ENCODE measurements around the gene ABCC8. TPM values are rescaled to one million over a fixed set of nuclear protein-coding genes. Genes with fewer than 3 reads are reported as not detected.

The ABCC8 gene
- total and polyA plus RNA-seq, 10 of the 15 experiments (the other 5 are each of a cell fraction or from before 2014, with no cell fraction given), result not detected

DNA sequence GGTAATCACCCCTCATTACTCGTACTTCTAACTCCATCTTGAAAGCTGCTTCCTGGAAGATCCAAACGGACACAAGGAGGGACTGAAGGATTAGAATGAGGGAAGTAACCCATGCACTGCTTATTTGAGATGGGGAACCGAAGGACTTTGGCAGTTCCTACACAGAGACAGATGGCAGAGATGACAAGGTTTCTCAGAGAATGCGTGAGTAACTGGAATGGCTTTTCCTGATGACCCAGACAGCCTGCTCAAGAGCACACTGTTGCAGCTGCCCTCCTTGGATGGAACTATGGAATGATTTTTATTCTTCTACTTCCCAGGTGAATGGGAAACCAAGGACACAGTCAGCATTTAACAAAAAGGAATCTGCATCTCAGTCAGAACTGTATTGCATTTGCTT, 95.5 kb downstream of the ABCC8 start (continued):
- TF ChIP-seq CHD1 (IDR thresholded peaks at IDR 0.05; ENCODE audit: low read depth, low read length), result no peak
- TF ChIP-seq, protein P1, sequence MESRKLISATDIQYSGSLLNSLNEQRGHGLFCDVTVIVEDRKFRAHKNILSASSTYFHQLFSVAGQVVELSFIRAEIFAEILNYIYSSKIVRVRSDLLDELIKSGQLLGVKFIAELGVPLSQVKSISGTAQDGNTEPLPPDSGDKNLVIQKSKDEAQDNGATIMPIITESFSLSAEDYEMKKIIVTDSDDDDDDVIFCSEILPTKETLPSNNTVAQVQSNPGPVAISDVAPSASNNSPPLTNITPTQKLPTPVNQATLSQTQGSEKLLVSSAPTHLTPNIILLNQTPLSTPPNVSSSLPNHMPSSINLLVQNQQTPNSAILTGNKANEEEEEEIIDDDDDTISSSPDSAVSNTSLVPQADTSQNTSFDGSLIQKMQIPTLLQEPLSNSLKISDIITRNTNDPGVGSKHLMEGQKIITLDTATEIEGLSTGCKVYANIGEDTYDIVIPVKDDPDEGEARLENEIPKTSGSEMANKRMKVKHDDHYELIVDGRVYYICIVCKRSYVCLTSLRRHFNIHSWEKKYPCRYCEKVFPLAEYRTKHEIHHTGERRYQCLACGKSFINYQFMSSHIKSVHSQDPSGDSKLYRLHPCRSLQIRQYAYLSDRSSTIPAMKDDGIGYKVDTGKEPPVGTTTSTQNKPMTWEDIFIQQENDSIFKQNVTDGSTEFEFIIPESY (IDR thresholded peaks at IDR 0.05), result no peak

DNA sequence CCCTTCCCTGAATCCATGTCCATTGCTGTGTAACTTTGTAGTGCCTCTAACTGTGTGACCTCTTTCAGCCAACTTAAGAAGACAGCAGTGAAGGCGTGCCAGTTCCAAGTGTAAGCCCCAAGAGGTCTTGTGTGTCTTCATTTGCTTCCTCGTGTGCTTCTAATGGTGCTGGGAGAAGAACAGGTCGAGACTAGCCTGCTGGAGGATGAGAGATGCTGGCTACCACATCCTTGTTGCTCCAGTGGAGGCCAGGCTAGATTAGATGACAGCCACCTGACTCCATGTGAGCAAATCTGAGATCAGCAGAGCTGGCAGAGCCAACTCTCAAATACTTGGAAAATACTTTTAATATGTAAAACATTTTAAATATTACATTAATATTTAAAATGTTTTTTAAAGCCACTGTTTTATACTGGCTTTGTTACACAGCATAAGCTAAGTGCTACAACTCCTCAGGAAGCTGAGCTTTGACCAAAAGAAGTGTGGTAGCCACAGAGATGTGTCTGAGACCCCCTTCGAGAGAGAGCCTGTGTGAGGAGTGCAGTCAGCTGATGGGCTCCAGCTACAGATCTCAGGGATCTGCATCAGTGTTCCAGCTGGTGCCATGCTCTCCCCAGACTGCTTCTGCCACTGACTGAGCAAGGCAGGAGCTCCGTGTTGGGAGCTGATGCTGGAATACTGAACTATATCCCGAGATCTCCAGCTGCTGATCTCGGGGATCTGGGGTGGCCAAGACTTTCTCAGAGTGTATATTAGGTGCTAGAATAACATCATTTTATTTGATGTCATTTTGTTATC, 97.1 kb downstream of the ABCC8 start:
- POLR2A ChIA-PET, result no interaction called here

More for the DNA sequence above, 97.1 kb downstream of the ABCC8 start:
- no peak for TF ChIP-seq FOXM1 (IDR thresholded peaks at IDR 0.05; ENCODE audit: low read depth, low read length)
- TF ChIP-seq, protein P2, sequence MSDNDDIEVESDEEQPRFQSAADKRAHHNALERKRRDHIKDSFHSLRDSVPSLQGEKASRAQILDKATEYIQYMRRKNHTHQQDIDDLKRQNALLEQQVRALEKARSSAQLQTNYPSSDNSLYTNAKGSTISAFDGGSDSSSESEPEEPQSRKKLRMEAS (IDR thresholded peaks at IDR 0.05; ENCODE audit: low read depth, low read length), result no peak
- no peak for TF ChIP-seq TCF3 (IDR thresholded peaks at IDR 0.05; ENCODE audit: borderline replicate concordance, insufficient read depth, low read depth, low read length)
- no peak for TF ChIP-seq HDAC6 (IDR thresholded peaks at IDR 0.05; ENCODE audit: unreplicated experiment)
- TF ChIP-seq, protein P3, sequence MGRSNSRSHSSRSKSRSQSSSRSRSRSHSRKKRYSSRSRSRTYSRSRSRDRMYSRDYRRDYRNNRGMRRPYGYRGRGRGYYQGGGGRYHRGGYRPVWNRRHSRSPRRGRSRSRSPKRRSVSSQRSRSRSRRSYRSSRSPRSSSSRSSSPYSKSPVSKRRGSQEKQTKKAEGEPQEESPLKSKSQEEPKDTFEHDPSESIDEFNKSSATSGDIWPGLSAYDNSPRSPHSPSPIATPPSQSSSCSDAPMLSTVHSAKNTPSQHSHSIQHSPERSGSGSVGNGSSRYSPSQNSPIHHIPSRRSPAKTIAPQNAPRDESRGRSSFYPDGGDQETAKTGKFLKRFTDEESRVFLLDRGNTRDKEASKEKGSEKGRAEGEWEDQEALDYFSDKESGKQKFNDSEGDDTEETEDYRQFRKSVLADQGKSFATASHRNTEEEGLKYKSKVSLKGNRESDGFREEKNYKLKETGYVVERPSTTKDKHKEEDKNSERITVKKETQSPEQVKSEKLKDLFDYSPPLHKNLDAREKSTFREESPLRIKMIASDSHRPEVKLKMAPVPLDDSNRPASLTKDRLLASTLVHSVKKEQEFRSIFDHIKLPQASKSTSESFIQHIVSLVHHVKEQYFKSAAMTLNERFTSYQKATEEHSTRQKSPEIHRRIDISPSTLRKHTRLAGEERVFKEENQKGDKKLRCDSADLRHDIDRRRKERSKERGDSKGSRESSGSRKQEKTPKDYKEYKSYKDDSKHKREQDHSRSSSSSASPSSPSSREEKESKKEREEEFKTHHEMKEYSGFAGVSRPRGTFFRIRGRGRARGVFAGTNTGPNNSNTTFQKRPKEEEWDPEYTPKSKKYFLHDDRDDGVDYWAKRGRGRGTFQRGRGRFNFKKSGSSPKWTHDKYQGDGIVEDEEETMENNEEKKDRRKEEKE (IDR thresholded peaks at IDR 0.05), result no peak
- TF ChIP-seq NR2F1 (conservative IDR thresholded peaks at IDR 0.05), result no peak
- no peak for TF ChIP-seq BACH1 (IDR thresholded peaks at IDR 0.05; ENCODE audit: borderline replicate concordance)
- TF ChIP-seq CREM (IDR thresholded peaks at IDR 0.05; ENCODE audit: low read depth), result no peak
- no peak for TF ChIP-seq STAT3 (IDR thresholded peaks at IDR 0.05; ENCODE audit: low read depth, low read length)
- no peak for TF ChIP-seq JUND (IDR thresholded peaks at IDR 0.05; ENCODE audit: low read depth, low read length)
- 24% methylated on average over 7 of the region's 7 CpGs for WGBS (ENCODE audit: insufficient coverage, insufficient replicate concordance, low lambda C conversion rate, missing lambda C conversion rate)
- Histone ChIP-seq H3K79me2 (ENCODE audit: control insufficient read depth, insufficient read depth, low read length) (no peaks in the 10 kb centered on the region), H2AFZ (ENCODE audit: control insufficient read depth, low read depth, low read length) (no peak overlapping the region), H3K36me3 (ENCODE audit: control insufficient read depth in 2 of 2, insufficient read depth in 2 of 2, low read length in 1 of 2) (no peaks in the 10 kb centered on the region), H3K27ac (ENCODE audit: control insufficient read depth, insufficient read depth) (no peak overlapping the region), H3K4me2 (ENCODE audit: control insufficient read depth, insufficient read depth) (no peak overlapping the region), H3K9me3 (replicated peaks; ENCODE audit: control insufficient read depth, insufficient read depth, low read length) (peaks cover 4% of the 10 kb centered on the region; the same call in 2 of the 3 replicates), H3K9ac (ENCODE audit: control insufficient read depth, insufficient read depth, low read length) (no peak overlapping the region), H3K27me3 (replicated peaks in 1 of 2; ENCODE audit: control insufficient read depth in 2 of 2, insufficient read depth in 2 of 2, low read length in 1 of 2) (peaks cover 0 to 2% of the 10 kb centered on the region in 2 experiments; a peak in 1 of 4 replicates), H3K4me1 (ENCODE audit: control insufficient read depth, insufficient read depth, low read length) (no peaks in the 10 kb centered on the region), H3K4me3 (no peak overlapping the region), H4K20me1 (ENCODE audit: control insufficient read depth, insufficient read depth) (no peaks in the 10 kb centered on the region; the same call in 1 of the 2 replicates)
- DNase-seq (ENCODE audit: low read depth, low spot score) (no peak), FAIRE-seq (no peak), ATAC-seq (no peak)
- ChIA-PET CTCF (interaction anchor here (0.9 to 1.1 kb wide), 3 partner anchors 146 to 149 kb away, joined by 3 to 4 read pairs (median 4); no protein-coding TSS in a partner anchor), RAD21 (ENCODE audit: unreplicated experiment) (interaction anchor here (0.8 kb wide), 1 partner anchor 149 kb away, joined by 3 read pairs; no protein-coding TSS in a partner anchor), SMC1A (ENCODE audit: uncharacterized antibody, unreplicated experiment) (interaction anchor here (1.7 kb wide), 1 partner anchor 52 kb away, joined by 3 read pairs; no protein-coding TSS in a partner anchor)
- intact Hi-C loops (cut with micrococcal nuclease; ENCODE audit: unreplicated experiment) (no loop called here), in situ Hi-C loops (cut with MboI) (loop anchor here (10.0 kb wide), 1 partner anchor 125 kb away; no protein-coding TSS in a partner anchor)
- no TSS peak for BruUV-seq (replicated peaks)
